Right lobe of liver (tissue), 4 donors: ENCODE results near the gene CSNK1G2.

Experiments used
- POLR2A ChIP-seq: fragments of 450-650 bp; IDR thresholded peaks from one replicate; pipeline ENCODE4 v1.6.1; 2017; ENCODE audit warnings: antibody characterized with exemption, mild to moderate bottlenecking
- TF ChIP-seq, protein P1 (sequence below), 4 donors: fragments of 200-600 bp in 3 of 4; fragments of 450-650 bp in 1 of 4; IDR thresholded peaks; one replicate each; pipeline versions ENCODE4 v1.5.1 to v1.8.0; 2016 to 2022; ENCODE audit warnings: antibody characterized with exemption in 4 of 4, mild to moderate bottlenecking in 2 of 4
- donor health status: DM: no; HTN: no; CAD: no.
- donor health status: DM: no; HTN: no; CAD: no.
- donor health status: DM: no; HTN: yes; CAD: no.

DNA sequence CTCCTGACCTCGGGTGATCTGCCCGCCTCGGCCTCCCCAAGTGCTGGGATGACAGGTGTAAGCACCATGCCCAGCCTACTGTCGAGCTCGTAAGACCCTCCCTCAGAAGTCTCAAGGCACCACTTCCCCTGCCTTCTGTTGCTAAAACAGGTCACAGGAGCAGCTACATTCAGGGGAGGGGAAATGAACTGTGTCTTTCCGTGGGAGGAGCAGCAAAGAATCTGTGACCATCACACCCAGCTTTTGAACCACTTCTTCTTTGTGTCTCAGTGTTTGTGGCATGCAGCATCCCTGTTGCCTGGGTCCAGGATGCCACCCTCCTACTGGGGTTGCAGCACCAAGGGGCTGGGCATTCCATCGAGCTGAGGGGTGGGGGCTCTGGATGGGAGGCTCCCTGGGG, 7.7 kb upstream of the CSNK1G2 start:
- TF ChIP-seq, protein P1, sequence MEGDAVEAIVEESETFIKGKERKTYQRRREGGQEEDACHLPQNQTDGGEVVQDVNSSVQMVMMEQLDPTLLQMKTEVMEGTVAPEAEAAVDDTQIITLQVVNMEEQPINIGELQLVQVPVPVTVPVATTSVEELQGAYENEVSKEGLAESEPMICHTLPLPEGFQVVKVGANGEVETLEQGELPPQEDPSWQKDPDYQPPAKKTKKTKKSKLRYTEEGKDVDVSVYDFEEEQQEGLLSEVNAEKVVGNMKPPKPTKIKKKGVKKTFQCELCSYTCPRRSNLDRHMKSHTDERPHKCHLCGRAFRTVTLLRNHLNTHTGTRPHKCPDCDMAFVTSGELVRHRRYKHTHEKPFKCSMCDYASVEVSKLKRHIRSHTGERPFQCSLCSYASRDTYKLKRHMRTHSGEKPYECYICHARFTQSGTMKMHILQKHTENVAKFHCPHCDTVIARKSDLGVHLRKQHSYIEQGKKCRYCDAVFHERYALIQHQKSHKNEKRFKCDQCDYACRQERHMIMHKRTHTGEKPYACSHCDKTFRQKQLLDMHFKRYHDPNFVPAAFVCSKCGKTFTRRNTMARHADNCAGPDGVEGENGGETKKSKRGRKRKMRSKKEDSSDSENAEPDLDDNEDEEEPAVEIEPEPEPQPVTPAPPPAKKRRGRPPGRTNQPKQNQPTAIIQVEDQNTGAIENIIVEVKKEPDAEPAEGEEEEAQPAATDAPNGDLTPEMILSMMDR (IDR thresholded peaks at IDR 0.05) = no peak
- no peak for TF ChIP-seq POLR2A
